HG03571 (cell line): ENCODE data around the gene IQCN.
A peak's percentile ranks its signal among the peaks of the same experiment; 100 is the strongest.

Source experiments
- ATAC-seq: cut with Tn5 transposase; IDR thresholded peaks from one replicate; pipeline ENCODE4 v1.9.1; 2021; ENCODE audit not compliant: unreplicated experiment

Gene IQCN

DNA sequence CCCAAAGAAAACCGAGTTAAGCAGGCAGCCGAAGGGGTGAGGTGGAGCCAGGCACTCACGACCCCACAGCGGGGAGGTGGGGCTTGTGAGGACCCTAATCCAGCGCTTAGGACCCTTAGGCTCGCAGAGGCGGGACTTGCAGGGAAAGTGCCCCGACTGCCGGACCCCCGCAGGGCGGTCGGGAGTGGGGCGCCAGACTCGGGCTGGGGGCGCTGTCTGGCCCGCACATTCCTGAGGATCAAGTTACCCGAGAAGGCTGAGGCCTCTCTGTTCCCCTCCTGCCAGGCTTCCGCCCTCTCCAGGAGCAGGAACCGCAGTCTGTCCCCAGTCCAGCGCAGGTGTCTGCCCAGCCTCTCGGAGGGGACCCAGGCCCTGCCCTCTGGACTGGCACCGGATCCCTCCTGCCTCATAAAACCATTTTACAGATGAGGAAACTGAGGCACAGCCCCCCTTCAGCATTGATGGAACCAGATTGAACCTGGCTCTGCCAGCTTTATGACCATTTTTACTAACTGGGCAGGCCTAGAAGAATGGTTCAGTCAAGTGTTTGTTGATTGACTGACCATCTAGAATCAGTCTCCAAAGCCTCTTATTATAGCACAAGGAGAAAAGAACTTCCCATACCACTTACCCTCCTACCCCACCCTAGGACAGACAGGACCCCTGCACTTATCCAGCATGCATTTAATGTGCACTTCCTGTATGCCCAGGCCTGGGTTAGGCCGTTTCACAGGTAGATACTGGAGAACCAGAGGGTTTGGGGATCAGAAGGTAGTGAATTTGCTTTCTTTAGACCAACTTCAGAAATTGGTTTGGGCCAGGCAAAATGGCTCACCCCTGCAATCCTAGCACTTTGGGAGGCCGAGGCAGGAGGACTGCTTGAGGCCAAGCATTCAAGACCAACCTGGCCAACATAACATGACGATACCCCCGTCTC, 13.9 kb upstream of the IQCN start:
- no peak for ATAC-seq

DNA sequence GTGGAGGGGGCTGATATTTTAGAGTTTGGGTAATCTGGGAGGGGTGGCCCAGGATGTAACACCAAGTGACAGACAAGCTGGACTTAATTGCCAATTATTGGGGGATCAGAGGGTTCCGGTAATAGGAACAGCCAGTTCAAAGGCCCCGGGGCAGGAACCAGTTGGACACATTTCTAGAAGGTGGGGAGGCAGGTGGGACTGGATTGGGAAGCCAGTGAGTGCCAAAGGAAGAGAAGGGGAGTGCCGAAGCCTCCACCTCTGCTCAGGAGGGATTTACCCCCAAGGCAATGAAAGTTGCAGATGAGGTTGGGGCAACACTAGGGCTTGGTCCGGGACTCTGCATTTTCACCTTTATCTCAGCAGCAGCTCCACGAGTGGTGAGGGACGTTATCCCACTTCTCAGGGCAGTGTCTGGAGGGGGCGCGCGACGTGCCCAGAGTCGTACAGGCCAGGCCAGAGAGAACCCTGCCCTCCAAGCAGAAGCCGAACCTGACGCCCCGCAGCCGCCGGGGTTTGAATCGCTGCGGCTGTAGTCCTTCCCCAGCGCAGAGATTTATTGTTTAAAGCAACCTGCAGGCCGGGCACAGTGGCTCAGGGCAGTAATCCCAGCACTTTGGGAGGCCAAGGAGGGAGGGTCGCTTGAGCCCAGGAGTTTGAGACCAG, 12.9 kb upstream of the IQCN start:
- no peak for ATAC-seq

DNA sequence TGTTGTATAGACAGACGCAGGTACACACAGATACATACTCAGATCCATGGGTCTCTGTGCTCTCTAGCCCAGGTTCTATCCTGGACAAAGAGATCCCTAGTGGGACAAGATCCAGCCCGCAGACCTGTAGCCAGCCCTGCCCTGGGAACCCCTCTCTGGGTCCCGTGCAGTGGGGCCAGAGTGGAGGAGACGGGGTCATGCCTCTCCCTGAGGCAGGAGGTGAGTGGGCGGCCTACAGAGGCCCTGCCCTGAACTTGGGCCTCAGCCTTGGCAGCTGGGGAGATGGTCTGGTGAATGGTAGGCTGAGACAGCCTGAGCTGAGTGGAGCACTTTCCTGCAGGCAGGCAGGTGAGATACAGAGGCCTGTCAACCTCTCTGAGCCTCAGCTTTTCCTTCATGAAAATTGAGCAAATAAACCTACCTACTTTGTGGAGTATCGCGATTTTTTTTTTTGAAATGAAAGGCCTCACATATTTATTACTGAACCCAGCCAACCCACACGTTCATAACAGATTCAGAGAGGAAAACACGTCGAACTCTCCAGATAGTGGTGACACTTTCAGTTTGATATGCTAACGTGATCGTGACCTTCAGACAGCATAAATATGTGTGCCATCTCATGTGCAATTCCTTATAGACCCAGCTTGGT, 10.6 kb upstream of the IQCN start:
- no peak for ATAC-seq

DNA sequence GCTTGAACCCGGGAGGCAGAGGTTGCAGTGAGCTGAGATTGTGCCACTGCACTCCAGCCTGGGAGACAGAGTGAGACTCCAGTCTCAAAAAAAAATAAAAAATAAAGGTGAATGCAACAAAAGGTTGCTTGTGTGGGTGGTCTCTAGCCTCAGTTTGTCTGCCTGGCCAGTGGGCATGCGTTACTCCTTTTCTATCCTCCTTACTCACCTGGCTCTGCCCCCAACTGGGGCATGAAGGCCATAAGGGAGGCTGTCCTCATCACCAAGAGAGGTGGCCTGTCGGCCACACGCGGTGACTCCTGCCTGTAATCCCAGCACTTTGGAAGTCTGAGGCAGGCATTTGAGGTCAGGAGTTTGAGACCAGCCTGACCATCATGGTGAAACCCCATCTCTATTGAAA, 9.1 kb upstream of the IQCN start:
- no peak for ATAC-seq

DNA sequence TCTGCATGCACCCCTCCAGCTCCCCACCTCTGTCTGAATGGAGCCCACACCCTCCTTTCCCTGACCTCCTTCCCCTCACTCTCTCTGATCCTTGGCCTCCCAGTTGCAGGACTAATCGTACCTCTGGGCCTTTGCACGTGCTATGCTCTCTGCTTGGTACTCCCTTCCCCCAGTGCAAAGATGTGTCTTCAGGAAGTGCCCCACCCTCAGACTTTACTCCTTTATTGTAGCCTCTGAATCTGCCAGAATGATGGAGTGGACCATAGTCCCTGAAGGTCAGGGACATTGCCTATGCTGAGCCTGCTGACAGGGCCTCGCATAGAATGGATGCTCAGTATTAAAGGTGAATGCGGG, 8.5 kb upstream of the IQCN start:
- no peak for ATAC-seq

DNA sequence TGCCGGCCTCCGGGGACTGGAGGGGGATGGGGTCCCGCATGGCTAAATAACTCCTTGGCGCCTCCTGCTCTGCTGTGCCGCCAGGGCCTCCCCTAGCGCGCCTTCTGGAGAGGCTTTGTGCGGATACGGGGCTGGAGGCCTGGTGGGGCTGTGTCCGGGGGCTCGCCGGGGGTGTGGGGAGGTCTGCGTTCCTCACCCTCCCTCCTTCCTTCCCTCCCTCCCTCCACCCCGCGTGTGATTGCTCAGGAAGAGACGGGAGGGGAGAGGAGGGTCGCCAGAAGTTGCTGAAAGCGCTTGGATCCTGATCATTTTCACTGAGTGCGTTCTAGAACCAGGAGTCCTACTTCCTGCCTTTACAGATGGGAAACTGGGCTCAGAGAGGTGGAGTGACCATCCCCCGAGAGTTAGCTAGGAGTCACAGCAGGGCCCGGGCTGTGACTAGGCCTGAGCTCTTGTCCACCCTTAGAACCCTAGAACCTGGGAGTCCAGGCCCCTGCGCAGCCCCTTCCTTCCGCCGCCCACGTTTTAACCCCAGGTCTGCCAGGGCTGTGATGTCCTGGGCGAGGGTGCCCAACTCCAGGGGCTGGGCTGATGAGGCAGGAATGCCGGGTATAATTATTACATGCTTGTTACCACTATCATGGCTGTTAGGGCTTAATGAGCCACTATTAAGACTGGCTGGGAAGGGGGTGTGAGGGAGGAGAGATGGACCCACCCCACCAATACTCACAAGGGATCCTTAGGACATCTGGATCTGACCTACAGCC, 8.0 kb upstream of the IQCN start:
- no peak for ATAC-seq

GRCh38 chr19:18281082-18282020, 7.1 kb upstream of the IQCN start, which contains the start of gene JUND:
JUND (minus strand) TSS chr19:18281622; CDS start chr19:18281484, 138 bp downstream.
- ATAC-seq: peak; percentile 59

- no peak for ATAC-seq
These were observed 6.2 kb upstream of the IQCN start for GRCh38 chr19:18280247-18281081.

- no peak for ATAC-seq
These were observed 5.4 kb upstream of the IQCN start for GRCh38 chr19:18279516-18280246.

- ATAC-seq: no peak
These were observed 4.9 kb upstream of the IQCN start for GRCh38 chr19:18279266-18279515.

- ATAC-seq: no peak
These were observed 4.4 kb upstream of the IQCN start for GRCh38 chr19:18278521-18279265.

GRCh38 chr19:18274781-18275356, 617 bp upstream of the IQCN start:
- no peak for ATAC-seq

GRCh38 chr19:18273561-18274218, 562 bp downstream of the IQCN start:
- ATAC-seq: no peak

- ATAC-seq: no peak
These were observed 2.8 kb downstream of the IQCN start for GRCh38 chr19:18271433-18271841.

GRCh38 chr19:18270326-18270725, 3.9 kb downstream of the IQCN start:
- no peak for ATAC-seq

GRCh38 chr19:18269070-18269723, 5.1 kb downstream of the IQCN start:
- no peak for ATAC-seq
